ENCODE results near the gene ALKBH5.

ALKBH5 gene

DNA sequence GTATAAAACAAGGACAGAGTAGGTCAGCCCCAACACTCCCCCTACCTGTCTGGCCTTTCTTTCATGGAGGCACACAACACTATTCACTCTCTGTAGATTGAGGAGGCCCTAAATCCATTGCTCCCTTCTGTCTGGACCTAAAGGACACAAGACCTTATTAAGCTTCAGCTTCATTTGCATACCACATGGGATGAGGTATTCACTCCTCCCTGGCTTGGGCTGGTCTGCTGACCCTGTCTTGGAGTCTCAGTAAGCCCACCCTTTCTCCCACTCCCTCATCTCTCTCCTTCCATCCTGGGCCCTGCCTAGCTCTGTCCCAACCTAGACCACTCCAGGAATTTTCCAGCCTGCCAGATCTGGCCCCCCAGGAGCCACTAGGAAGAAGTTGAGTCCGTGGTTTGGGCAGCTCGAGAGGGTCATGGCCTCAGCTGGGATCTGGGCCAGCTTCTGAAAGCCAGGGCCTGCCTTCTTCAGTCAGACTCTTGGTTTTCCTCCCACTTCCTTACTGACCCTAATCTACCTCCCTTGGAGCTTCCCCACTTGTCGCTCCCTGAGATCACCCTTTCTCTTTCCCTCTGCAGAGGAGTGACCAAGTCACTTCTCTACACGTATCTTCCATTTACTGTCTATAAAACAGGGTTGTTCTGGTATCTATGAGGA is 35.3 kb downstream of the ALKBH5 start:
- no peak for TF ChIP-seq MYC (IDR thresholded peaks at IDR 0.05; ENCODE audit: low read depth, low read length)
- TF ChIP-seq, protein P1, sequence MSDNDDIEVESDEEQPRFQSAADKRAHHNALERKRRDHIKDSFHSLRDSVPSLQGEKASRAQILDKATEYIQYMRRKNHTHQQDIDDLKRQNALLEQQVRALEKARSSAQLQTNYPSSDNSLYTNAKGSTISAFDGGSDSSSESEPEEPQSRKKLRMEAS (IDR thresholded peaks at IDR 0.05; ENCODE audit: low read depth, low read length), result no peak
- TF ChIP-seq, protein P2, sequence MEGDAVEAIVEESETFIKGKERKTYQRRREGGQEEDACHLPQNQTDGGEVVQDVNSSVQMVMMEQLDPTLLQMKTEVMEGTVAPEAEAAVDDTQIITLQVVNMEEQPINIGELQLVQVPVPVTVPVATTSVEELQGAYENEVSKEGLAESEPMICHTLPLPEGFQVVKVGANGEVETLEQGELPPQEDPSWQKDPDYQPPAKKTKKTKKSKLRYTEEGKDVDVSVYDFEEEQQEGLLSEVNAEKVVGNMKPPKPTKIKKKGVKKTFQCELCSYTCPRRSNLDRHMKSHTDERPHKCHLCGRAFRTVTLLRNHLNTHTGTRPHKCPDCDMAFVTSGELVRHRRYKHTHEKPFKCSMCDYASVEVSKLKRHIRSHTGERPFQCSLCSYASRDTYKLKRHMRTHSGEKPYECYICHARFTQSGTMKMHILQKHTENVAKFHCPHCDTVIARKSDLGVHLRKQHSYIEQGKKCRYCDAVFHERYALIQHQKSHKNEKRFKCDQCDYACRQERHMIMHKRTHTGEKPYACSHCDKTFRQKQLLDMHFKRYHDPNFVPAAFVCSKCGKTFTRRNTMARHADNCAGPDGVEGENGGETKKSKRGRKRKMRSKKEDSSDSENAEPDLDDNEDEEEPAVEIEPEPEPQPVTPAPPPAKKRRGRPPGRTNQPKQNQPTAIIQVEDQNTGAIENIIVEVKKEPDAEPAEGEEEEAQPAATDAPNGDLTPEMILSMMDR (IDR thresholded peaks at IDR 0.05; ENCODE audit: low read depth, low read length), result no peak
- no peak for TF ChIP-seq POLR2A (IDR thresholded peaks at IDR 0.05; ENCODE audit: extremely low read depth, insufficient read length)
- no peak for DNase-seq (ENCODE audit: low read depth)
- H3K4me3 ChIP-seq (ENCODE audit: low read depth, low read length), result no peak overlapping the region

DNA sequence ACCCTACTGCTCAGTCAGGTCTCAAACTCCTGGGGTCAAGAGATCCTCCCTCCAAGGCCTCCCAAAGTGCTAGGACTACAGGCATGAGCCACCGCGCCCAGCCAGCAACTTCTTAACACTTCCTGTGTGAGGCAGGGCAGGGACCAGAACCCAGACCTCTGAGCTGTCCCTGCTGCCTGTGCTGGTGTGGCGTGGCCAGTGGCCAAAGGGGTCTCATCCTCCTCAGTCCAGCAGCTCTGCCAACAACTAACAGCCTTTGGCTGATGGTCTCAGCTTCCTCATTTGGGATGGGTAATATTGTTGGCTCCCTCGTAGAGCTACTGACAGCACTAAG is 40.4 kb downstream of the ALKBH5 start:
- TF ChIP-seq, protein P2 (IDR thresholded peaks at IDR 0.05; ENCODE audit: low read depth, low read length), result no peak
- TF ChIP-seq, protein P1 (IDR thresholded peaks at IDR 0.05; ENCODE audit: low read depth, low read length), result no peak
- TF ChIP-seq POLR2A (IDR thresholded peaks at IDR 0.05; ENCODE audit: extremely low read depth, insufficient read length), result no peak
- no peak for TF ChIP-seq MYC (IDR thresholded peaks at IDR 0.05; ENCODE audit: low read depth, low read length)
- H3K4me3 ChIP-seq (ENCODE audit: low read depth, low read length), result no peak overlapping the region
- peak; percentile 41 for DNase-seq (ENCODE audit: low read depth)

DNA sequence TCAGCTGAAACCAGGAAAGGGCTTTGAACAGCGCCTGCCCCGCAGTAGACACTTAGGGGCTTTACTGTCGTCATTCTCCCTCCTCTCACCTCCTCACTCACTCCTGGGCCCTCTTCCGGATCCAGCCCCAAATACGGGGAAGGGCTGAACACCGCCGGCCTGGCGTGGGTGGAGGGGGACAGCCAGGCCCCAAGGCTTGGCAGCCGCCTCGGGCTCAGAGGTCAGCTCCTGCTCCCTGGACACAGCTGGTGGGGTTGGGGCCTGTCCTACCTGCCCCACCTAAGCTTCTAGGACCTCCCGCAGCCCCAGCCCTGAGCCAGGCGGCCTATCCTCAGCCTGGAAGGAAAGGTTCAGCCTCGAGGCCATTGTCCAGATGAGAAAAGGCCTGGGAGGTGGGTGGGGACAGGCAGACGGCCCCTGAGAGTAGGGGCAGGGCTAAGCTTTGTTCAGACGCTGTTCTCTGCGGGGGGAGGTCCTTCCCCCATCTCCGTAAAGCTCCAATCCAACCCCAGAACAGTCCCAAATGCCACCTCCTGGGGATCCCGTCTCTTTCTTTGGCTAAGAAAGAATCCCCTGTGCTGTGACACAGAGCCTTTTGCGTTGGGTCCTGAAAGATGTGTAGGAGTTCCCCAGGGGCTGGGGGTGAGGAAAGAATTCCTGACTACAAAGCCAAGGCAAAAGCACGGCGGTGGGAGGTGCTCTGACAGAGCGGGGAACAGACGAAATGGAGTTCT is 40.9 kb downstream of the ALKBH5 start:
- no peak for TF ChIP-seq MYC (IDR thresholded peaks at IDR 0.05; ENCODE audit: low read depth, low read length)
- TF ChIP-seq, protein P1 (IDR thresholded peaks at IDR 0.05; ENCODE audit: low read depth, low read length), result no peak
- TF ChIP-seq, protein P2 (IDR thresholded peaks at IDR 0.05; ENCODE audit: low read depth, low read length), result no peak
- TF ChIP-seq POLR2A (IDR thresholded peaks at IDR 0.05; ENCODE audit: extremely low read depth, insufficient read length), result no peak
- peak overlapping the region; percentile 46 for H3K4me3 ChIP-seq (ENCODE audit: low read depth, low read length)
- no peak for DNase-seq (ENCODE audit: low read depth)

DNA sequence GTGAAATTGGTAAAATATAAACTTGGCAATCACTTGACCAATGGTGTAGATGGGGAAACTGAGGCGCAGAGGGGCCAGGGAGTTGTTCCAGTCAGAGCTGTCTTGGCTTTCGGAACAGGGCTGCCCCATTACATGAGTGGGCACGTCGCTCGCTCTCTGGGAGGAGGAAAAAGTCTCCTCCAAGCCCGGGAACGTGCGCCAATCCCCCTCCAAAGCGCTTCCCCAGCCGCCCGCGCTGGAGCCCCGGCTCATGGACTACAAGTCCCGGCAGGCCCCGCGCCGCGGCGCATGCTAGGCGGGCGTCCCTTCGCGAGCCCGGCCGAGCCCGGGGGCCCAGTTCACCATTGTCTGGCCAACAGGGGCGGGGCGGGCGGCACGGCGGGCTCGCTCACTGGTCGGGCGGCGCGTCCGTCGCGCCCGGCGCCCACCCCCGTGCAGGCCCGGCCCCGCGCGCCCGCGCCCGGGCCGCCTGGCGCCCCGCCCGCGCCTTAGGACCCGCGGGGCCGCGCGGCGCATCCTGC is 41.6 kb downstream of the ALKBH5 start, which contains the start of gene LLGL1:
Gene LLGL1 (plus strand): TSS at position 515 of the 521 bp plus-strand sequence. CDS start 48 bp downstream, outside the sequence.
- TF ChIP-seq POLR2A (IDR thresholded peaks at IDR 0.05; ENCODE audit: extremely low read depth, insufficient read length) (peak; percentile 4), MYC (IDR thresholded peaks at IDR 0.05; ENCODE audit: low read depth, low read length) (peak; percentile 58)
- TF ChIP-seq, protein P1 (IDR thresholded peaks at IDR 0.05; ENCODE audit: low read depth, low read length), result peak; percentile 51; the same call in 1 of the 2 replicates
- TF ChIP-seq, protein P2 (IDR thresholded peaks at IDR 0.05; ENCODE audit: low read depth, low read length), result no peak
- peak; percentile 97 for DNase-seq (ENCODE audit: low read depth)
- peak within 1 kb of the TSS; percentile 77 for H3K4me3 ChIP-seq (ENCODE audit: low read depth, low read length)

DNA sequence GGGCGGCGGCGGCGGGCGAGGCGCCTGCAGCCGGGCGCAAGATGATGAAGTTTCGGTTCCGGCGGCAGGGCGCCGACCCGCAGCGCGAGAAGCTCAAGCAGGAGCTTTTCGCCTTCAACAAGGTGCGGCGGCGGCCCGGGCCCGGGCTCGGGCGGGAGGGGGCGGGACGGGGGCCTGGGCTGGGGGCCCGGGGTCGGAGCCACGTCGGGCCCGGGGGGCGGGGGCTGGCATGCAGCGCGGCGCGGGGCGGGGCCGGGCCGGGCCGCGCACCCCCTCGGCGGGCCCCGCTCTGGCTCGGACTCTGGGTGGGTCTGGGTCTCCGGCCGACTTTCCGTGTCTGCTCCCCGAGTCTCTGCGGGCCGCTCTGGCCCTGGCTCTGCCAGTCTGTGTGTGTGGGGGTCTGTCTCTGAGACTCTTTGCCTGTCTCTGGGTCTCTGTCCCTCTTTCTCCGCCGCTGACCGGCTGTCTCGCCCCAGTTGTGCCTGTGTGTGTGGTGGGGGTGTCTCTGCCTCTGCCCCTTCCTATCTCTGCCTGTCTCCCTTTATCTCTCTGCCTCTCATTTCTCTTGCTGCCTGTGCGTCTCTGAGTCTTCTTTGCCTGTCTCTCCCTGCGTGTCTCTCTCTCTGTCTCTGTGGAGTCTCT is 42.1 kb downstream of the ALKBH5 start:
- peak overlapping the region; percentile 77 for H3K4me3 ChIP-seq (ENCODE audit: low read depth, low read length)
- TF ChIP-seq POLR2A (IDR thresholded peaks at IDR 0.05; ENCODE audit: extremely low read depth, insufficient read length), result peak; percentile 19
- TF ChIP-seq, protein P1 (IDR thresholded peaks at IDR 0.05; ENCODE audit: low read depth, low read length), result no peak
- DNase-seq (ENCODE audit: low read depth), result peak; percentile 30

Measured in NB4 (cell line).